Heart left ventricle (tissue), 13 donors: Measurements from ENCODE around the gene DHX8.

Experiments
- POLR2A ChIP-seq, 2 donors: fragments of 450-650 bp; IDR thresholded peaks; one replicate each; pipeline ENCODE4 v1.6.1; 2017; ENCODE audit warnings: antibody characterized with exemption in 2 of 2, mild to moderate bottlenecking in 2 of 2, moderate library complexity in 2 of 2
- TF ChIP-seq, protein P1 (sequence below), 12 donors: fragments of 200-600 bp; sonication (generic) in 4 of 12; IDR thresholded peaks; one replicate each; pipeline versions ENCODE4 v1.5.0 to v1.8.0; 2018 to 2022; ENCODE audit warnings: antibody characterized with exemption in 12 of 12, mild to moderate bottlenecking in 5 of 12
- donor health status: ischemic (EF 13 %, LVEDD 7.1; RV severe dilation, severe dysfunction).
- donor health status: DM: no; HTN: yes; CAD: no.
- donor health status: DM: no; HTN: no; CAD: no.
- donor health status: ischemic (EF 25% LVEDD 6.9; RV normal size, moderate dysfunction).
- donor health status: ischemic (EF 25% LVEDD 5.7; RV mildly dilated, moderate dysfunction).
- donor health status: ischemic (EF 35%, LVEDD 5.7; RV mildly dilated, moderate dysfunction).
- donor health status: nonischemic (EF 11% LVEDD 7.7; RV severe dilation, severe dysfunction).
- donor health status: DM: yes; HTN: yes; CAD: no.
- donor health status: PGD.
- donor health status: ischemic (EF 29% LVEDD 5.4; RV normal size, mild dysfunction).
- donor health status: nonischemic (EF 23%, LVEDD 6.1; RV moderate dilation, normal function).

DNA sequence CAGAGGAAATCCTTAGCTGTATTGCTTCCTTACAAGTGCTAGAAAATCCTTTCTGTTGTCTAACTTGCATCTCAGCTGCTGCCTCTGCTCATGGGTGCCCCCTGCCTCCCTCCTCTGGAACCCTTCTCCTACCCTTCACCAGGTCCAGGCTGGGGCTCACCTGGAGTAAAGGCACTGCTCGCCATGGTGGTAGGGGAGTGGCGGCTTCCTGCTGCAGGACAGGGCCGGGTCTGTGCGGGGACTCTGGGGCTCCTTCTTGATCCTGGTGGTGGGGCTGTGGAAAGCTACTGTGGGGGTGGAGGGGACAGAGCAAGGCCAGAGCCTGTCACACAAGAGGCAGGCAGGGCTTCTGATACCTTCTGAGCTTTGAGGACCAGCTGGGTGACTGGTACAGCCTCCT is 49.9 kb downstream of the DHX8 start:
- TF ChIP-seq, protein P1, sequence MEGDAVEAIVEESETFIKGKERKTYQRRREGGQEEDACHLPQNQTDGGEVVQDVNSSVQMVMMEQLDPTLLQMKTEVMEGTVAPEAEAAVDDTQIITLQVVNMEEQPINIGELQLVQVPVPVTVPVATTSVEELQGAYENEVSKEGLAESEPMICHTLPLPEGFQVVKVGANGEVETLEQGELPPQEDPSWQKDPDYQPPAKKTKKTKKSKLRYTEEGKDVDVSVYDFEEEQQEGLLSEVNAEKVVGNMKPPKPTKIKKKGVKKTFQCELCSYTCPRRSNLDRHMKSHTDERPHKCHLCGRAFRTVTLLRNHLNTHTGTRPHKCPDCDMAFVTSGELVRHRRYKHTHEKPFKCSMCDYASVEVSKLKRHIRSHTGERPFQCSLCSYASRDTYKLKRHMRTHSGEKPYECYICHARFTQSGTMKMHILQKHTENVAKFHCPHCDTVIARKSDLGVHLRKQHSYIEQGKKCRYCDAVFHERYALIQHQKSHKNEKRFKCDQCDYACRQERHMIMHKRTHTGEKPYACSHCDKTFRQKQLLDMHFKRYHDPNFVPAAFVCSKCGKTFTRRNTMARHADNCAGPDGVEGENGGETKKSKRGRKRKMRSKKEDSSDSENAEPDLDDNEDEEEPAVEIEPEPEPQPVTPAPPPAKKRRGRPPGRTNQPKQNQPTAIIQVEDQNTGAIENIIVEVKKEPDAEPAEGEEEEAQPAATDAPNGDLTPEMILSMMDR (IDR thresholded peaks at IDR 0.05), result no peak
- TF ChIP-seq POLR2A (IDR thresholded peaks at IDR 0.05), result no peak
